Neural cell (in vitro differentiated cells): ENCODE measurements around the gene NLRC5. TPM values are rescaled to one million over a fixed set of nuclear protein-coding genes. Genes with fewer than 3 reads are reported as not detected.

Source experiments
- H2AFZ ChIP-seq: fragments of 200-600, 300-800 bp; sonication (generic), shearing (Covaris generic); 2 replicates; pipeline ENCODE4 v1.6.0; 2014; ENCODE audit warnings: low read depth, mild to moderate bottlenecking, antibody characterized with exemption, low read length, moderate library complexity
- H3F3A ChIP-seq: fragments of 200-600 bp; shearing (Covaris generic); 2 replicates; pipeline ENCODE4 v1.6.1; 2016; ENCODE audit warnings: mild to moderate bottlenecking, moderate library complexity, mixed read lengths, antibody characterized with exemption, low read length; ENCODE audit not compliant: insufficient read depth, poor library complexity, severe bottlenecking
- H3K27ac ChIP-seq: fragments of 200-600, 300-800 bp; sonication (generic), shearing (Covaris generic); 2 replicates; pipeline ENCODE4 v1.5.1; 2014; ENCODE audit warnings: mild to moderate bottlenecking, low read length, moderate library complexity
- H3K27me3 ChIP-seq: fragments of 300-800, 200-600 bp; sonication (generic), shearing (Covaris generic); 2 replicates; pipeline ENCODE4 v1.6.0; 2014; ENCODE audit warnings: mild to moderate bottlenecking, low read depth, low read length, moderate library complexity; ENCODE audit not compliant: insufficient read depth
- H3K36me3 ChIP-seq: fragments of 300-800, 200-600 bp; sonication (generic), shearing (Covaris generic); 2 replicates; pipeline ENCODE4 v1.5.1; 2014; ENCODE audit warnings: mild to moderate bottlenecking, antibody characterized with exemption, low read length, moderate library complexity; ENCODE audit not compliant: insufficient read depth
- H3K4me2 ChIP-seq: fragments of 300-800, 200-600 bp; sonication (generic), shearing (Covaris generic); 2 replicates; pipeline ENCODE4 v1.6.0; 2014; ENCODE audit warnings: mild to moderate bottlenecking, low read length
- H3K4me3 ChIP-seq: fragments of 300-800, 200-600 bp; sonication (generic), shearing (Covaris generic); 2 replicates; pipeline ENCODE4 v1.5.1; 2014; ENCODE audit warnings: mild to moderate bottlenecking, low read length, moderate library complexity
- H3K79me2 ChIP-seq: fragments of 200-600 bp; shearing (Covaris generic); replicated peaks from 2 replicates; pipeline ENCODE4 v1.6.0; 2014; ENCODE audit warnings: mild to moderate bottlenecking, low read length, moderate library complexity; ENCODE audit not compliant: insufficient read depth
- H3K9ac ChIP-seq: fragments of 300-800, 200-600 bp; sonication (generic), shearing (Covaris generic); 2 replicates; pipeline ENCODE4 v1.6.1; 2016; ENCODE audit warnings: mild to moderate bottlenecking, low read length, mixed read lengths
- H3K9me2 ChIP-seq: fragments of 200-600 bp; shearing (Covaris generic); 2 replicates; pipeline ENCODE4 v1.6.1; 2016; ENCODE audit warnings: mild to moderate bottlenecking, low read length, mixed read lengths; ENCODE audit not compliant: insufficient read depth
- H3K9me3 ChIP-seq: fragments of 200-600, 300-800 bp; sonication (generic), shearing (Covaris generic); 2 replicates; pipeline ENCODE4 v1.6.1; 2016; ENCODE audit warnings: mild to moderate bottlenecking, mixed run types, low read length, moderate library complexity, mixed read lengths
- H4K20me1 ChIP-seq: fragments of 200-600 bp; shearing (Covaris generic); 2 replicates; pipeline ENCODE4 v1.6.1; 2016; ENCODE audit warnings: mild to moderate bottlenecking, mixed run types; ENCODE audit not compliant: insufficient read depth
- EP300 ChIP-seq: fragments of 450-650 bp; conservative IDR thresholded peaks from 2 replicates; pipeline ENCODE4 v1.6.1; 2014; ENCODE audit warnings: antibody characterized with exemption, mild to moderate bottlenecking, moderate library complexity; ENCODE audit not compliant: poor library complexity, severe bottlenecking
- EZH2 ChIP-seq: fragments of 200-600, 300-800 bp; shearing (Covaris generic), sonication (generic); IDR thresholded peaks from 2 replicates; pipeline ENCODE4 v1.6.1; 2014; ENCODE audit warnings: antibody characterized with exemption, low read length, borderline replicate concordance, mild to moderate bottlenecking; ENCODE audit not compliant: insufficient read depth, poor library complexity, severe bottlenecking
- MXI1 ChIP-seq: fragments of 450-650 bp; conservative IDR thresholded peaks from 2 replicates; pipeline ENCODE4 v1.6.1; 2014; ENCODE audit warnings: antibody characterized with exemption, mild to moderate bottlenecking; ENCODE audit not compliant: poor library complexity, severe bottlenecking
- POLR2AphosphoS5 ChIP-seq: IDR thresholded peaks from 2 replicates; pipeline ENCODE4 v1.6.1; 2012
- RAD21 ChIP-seq: fragments of 450-650 bp; conservative IDR thresholded peaks from 2 replicates; pipeline ENCODE4 v1.6.1; 2014; ENCODE audit warnings: antibody characterized with exemption, mild to moderate bottlenecking, moderate library complexity
- REST ChIP-seq: IDR thresholded peaks from 2 replicates; pipeline ENCODE4 v1.6.1; 2012; ENCODE audit warnings: borderline replicate concordance
- SMC3 ChIP-seq: fragments of 450-650 bp; conservative IDR thresholded peaks from 2 replicates; pipeline ENCODE4 v1.6.1; 2014; ENCODE audit warnings: antibody characterized with exemption, mild to moderate bottlenecking, moderate library complexity; ENCODE audit not compliant: poor library complexity
- TAF1 ChIP-seq: IDR thresholded peaks from 2 replicates; pipeline ENCODE4 v1.6.1; 2012; ENCODE audit warnings: low read depth
- polyA plus RNA-seq: library from polyadenylated mRNA; depleted of rRNA; stranded (reverse); fragments of >200 nt; gene quantifications from 2 replicates; pipeline ENCODE4 v1.2.3, GENCODE V29; 2014
- TF ChIP-seq, protein P1 (sequence below): fragments of 450-650 bp; IDR thresholded peaks from 2 replicates; pipeline ENCODE4 v1.5.1; 2014; ENCODE audit warnings: antibody characterized with exemption, mild to moderate bottlenecking, moderate library complexity; ENCODE audit not compliant: poor library complexity, severe bottlenecking

NLRC5 gene
- polyA plus RNA-seq, 1 donor from 2014 or later = not detected

GRCh38 chr16:57007050-57007449 lies 17.7 kb downstream of the NLRC5 start:
- no peaks in the 10 kb centered on the region for H3K9me3 ChIP-seq
- H3K9me2 ChIP-seq = no peaks in the 10 kb centered on the region
- no peaks in the 10 kb centered on the region for H3F3A ChIP-seq
- no peak overlapping the region for H3K4me2 ChIP-seq
- no peaks in the 10 kb centered on the region for H3K27me3 ChIP-seq
- no peaks in the 10 kb centered on the region for H3K79me2 ChIP-seq
- no peaks in the 10 kb centered on the region for H3K36me3 ChIP-seq
- no peak overlapping the region for H3K9ac ChIP-seq
- no peaks in the 10 kb centered on the region for H4K20me1 ChIP-seq
- H3K27ac ChIP-seq = no peak overlapping the region
- no peak overlapping the region for H3K4me3 ChIP-seq
- TF ChIP-seq POLR2AphosphoS5 = no peak
- TF ChIP-seq, protein P1, sequence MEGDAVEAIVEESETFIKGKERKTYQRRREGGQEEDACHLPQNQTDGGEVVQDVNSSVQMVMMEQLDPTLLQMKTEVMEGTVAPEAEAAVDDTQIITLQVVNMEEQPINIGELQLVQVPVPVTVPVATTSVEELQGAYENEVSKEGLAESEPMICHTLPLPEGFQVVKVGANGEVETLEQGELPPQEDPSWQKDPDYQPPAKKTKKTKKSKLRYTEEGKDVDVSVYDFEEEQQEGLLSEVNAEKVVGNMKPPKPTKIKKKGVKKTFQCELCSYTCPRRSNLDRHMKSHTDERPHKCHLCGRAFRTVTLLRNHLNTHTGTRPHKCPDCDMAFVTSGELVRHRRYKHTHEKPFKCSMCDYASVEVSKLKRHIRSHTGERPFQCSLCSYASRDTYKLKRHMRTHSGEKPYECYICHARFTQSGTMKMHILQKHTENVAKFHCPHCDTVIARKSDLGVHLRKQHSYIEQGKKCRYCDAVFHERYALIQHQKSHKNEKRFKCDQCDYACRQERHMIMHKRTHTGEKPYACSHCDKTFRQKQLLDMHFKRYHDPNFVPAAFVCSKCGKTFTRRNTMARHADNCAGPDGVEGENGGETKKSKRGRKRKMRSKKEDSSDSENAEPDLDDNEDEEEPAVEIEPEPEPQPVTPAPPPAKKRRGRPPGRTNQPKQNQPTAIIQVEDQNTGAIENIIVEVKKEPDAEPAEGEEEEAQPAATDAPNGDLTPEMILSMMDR = no peak
- no peak for TF ChIP-seq MXI1
- no peak overlapping the region for H2AFZ ChIP-seq

GRCh38 chr16:57007530-57007929 lies 18.2 kb downstream of the NLRC5 start:
- TF ChIP-seq REST (no peak), MXI1 (no peak)
- no peaks in the 10 kb centered on the region for H3K9me2 ChIP-seq
- H3K4me2 ChIP-seq = no peak overlapping the region
- no peaks in the 10 kb centered on the region for H3F3A ChIP-seq
- H3K9me3 ChIP-seq = no peaks in the 10 kb centered on the region
- no peak overlapping the region for H3K9ac ChIP-seq
- no peaks in the 10 kb centered on the region for H4K20me1 ChIP-seq
- no peak overlapping the region for H3K4me3 ChIP-seq
- H3K79me2 ChIP-seq = no peaks in the 10 kb centered on the region
- no peak overlapping the region for H3K27ac ChIP-seq
- H2AFZ ChIP-seq = no peak overlapping the region
- no peaks in the 10 kb centered on the region for H3K27me3 ChIP-seq
- no peaks in the 10 kb centered on the region for H3K36me3 ChIP-seq

GRCh38 chr16:57008440-57008839 lies 19.1 kb downstream of the NLRC5 start:
- Histone ChIP-seq H3K27ac (no peak overlapping the region), H2AFZ (no peak overlapping the region), H3F3A (no peaks in the 10 kb centered on the region), H3K4me2 (no peak overlapping the region), H3K27me3 (no peaks in the 10 kb centered on the region), H3K79me2 (no peaks in the 10 kb centered on the region), H3K9ac (no peak overlapping the region), H3K9me3 (no peaks in the 10 kb centered on the region), H4K20me1 (no peaks in the 10 kb centered on the region), H3K36me3 (no peaks in the 10 kb centered on the region), H3K9me2 (no peaks in the 10 kb centered on the region), H3K4me3 (no peak overlapping the region)
- TF ChIP-seq, protein P1 = no peak
- TF ChIP-seq POLR2AphosphoS5 = no peak
- no peak for TF ChIP-seq EZH2
- no peak for TF ChIP-seq REST
- no peak for TF ChIP-seq MXI1
- TF ChIP-seq EP300 = no peak
- TF ChIP-seq RAD21 = no peak
- TF ChIP-seq SMC3 = no peak
- no peak for TF ChIP-seq TAF1
